ENCODE data around the gene UBQLN1.

UBQLN1 gene

GRCh38 chr9:83652433-83652832, 55.3 kb downstream of the UBQLN1 start:
- Histone ChIP-seq H3K36me3 (ENCODE audit: control insufficient read depth, insufficient read depth, low read length) (peaks cover 3% of the 10 kb centered on the region), H2BK120ac (ENCODE audit: low read depth, low read length) (no peak overlapping the region), H3K79me1 (ENCODE audit: low read length) (peaks cover 2% of the 10 kb centered on the region)

GRCh38 chr9:83651558-83651957, 56.2 kb downstream of the UBQLN1 start:
- H2BK5ac ChIP-seq (ENCODE audit: low read length), result no peak overlapping the region
- H3K27me3 ChIP-seq (ENCODE audit: insufficient read depth, low read length, poor library complexity), result no peaks in the 10 kb centered on the region
- no peak overlapping the region for H4K5ac ChIP-seq (ENCODE audit: low read length)
- DNase-seq, result no peak
- no peak overlapping the region for H3K4ac ChIP-seq (ENCODE audit: low read depth, low read length)
- no peak overlapping the region for H2BK15ac ChIP-seq (replicated peaks; ENCODE audit: low read depth)
- no peak overlapping the region for H2BK120ac ChIP-seq (ENCODE audit: low read depth, low read length)
- no peak overlapping the region for H3K9ac ChIP-seq (ENCODE audit: low read length)
- no peak overlapping the region for H3K4me3 ChIP-seq (ENCODE audit: low read length)
- H3K23ac ChIP-seq (ENCODE audit: low read length), result no peak overlapping the region
- H3K36me3 ChIP-seq (ENCODE audit: control insufficient read depth, insufficient read depth, low read length), result peaks cover 3% of the 10 kb centered on the region
- peaks cover 2% of the 10 kb centered on the region for H3K79me1 ChIP-seq (ENCODE audit: low read length)
- no peaks in the 10 kb centered on the region for H3K79me2 ChIP-seq (ENCODE audit: control insufficient read depth, insufficient read depth, low read length)
- H3K18ac ChIP-seq (ENCODE audit: low read length), result no peak overlapping the region
- no peaks in the 10 kb centered on the region for H3K4me1 ChIP-seq (ENCODE audit: control insufficient read depth, low read depth, low read length)
- H3K4me2 ChIP-seq (ENCODE audit: low read length), result no peak overlapping the region
- no peak overlapping the region for H2AK5ac ChIP-seq (ENCODE audit: low read length)
- WGBS (ENCODE audit: extremely low coverage, insufficient coverage, low lambda C conversion rate), result no CpG with 5 or more reads among the region's 2 CpGs
- H4K8ac ChIP-seq (ENCODE audit: low read depth, low read length), result no peak overlapping the region
- H3K56ac ChIP-seq (ENCODE audit: low read length), result no peak overlapping the region
- no peak overlapping the region for H3K27ac ChIP-seq (ENCODE audit: low read depth, low read length)

More at GRCh38 chr9:83652433-83652832, 55.3 kb downstream of the UBQLN1 start:
- DNase-seq, result no peak
- no peaks in the 10 kb centered on the region for H3K79me2 ChIP-seq (ENCODE audit: control insufficient read depth, insufficient read depth, low read length)
- no peak overlapping the region for H3K27ac ChIP-seq (ENCODE audit: low read depth, low read length)
- H4K5ac ChIP-seq (ENCODE audit: low read length), result no peak overlapping the region
- H4K8ac ChIP-seq (ENCODE audit: low read depth, low read length), result no peak overlapping the region
- H3K23ac ChIP-seq (ENCODE audit: low read length), result no peak overlapping the region
- H2BK15ac ChIP-seq (replicated peaks; ENCODE audit: low read depth), result no peak overlapping the region
- H3K27me3 ChIP-seq (ENCODE audit: insufficient read depth, low read length, poor library complexity), result no peaks in the 10 kb centered on the region
- no peak overlapping the region for H2BK5ac ChIP-seq (ENCODE audit: low read length)
- no peak overlapping the region for H2AK5ac ChIP-seq (ENCODE audit: low read length)
- WGBS (ENCODE audit: extremely low coverage, insufficient coverage, low lambda C conversion rate), result no CpG with 5 or more reads among the region's 1 CpG
- H3K4me1 ChIP-seq (ENCODE audit: control insufficient read depth, low read depth, low read length), result no peaks in the 10 kb centered on the region
- H3K9ac ChIP-seq (ENCODE audit: low read length), result no peak overlapping the region
- no peak overlapping the region for H3K4me2 ChIP-seq (ENCODE audit: low read length)
- H3K18ac ChIP-seq (ENCODE audit: low read length), result no peak overlapping the region
- no peak overlapping the region for H3K56ac ChIP-seq (ENCODE audit: low read length)
- no peak overlapping the region for H3K4ac ChIP-seq (ENCODE audit: low read depth, low read length)
- no peak overlapping the region for H3K4me3 ChIP-seq (ENCODE audit: low read length)

DNA sequence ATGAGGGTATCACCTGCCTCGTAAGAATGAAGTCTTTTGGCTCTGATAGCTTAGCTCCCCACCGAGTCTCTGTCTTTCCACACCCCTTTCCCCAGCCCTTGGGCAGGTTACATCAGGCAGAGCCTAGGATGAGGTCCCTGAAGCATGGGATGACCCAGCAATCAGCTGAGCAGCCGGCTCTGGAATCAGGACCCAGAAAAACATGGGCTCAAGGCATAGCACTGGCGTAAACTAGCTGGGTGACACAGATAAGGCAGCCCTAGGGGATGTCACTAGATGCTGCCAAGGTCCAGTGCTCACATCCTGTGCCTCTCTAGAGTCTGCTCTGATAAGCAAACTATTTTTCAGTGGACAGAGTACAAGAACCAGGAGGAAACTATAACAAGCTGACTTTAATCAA, 58.2 kb downstream of the UBQLN1 start:
- no peaks in the 10 kb centered on the region for H3K27me3 ChIP-seq (ENCODE audit: insufficient read depth, low read length, poor library complexity)
- H3K79me1 ChIP-seq (ENCODE audit: low read length), result no peaks in the 10 kb centered on the region
- no peaks in the 10 kb centered on the region for H3K79me2 ChIP-seq (ENCODE audit: control insufficient read depth, insufficient read depth, low read length)
- no peak overlapping the region for H3K4me2 ChIP-seq (ENCODE audit: low read length)
- WGBS (ENCODE audit: extremely low coverage, insufficient coverage, low lambda C conversion rate), result no CpG with 5 or more reads among the region's 4 CpGs
- no peak overlapping the region for H3K4me3 ChIP-seq (ENCODE audit: low read length)
- H2BK120ac ChIP-seq (ENCODE audit: low read depth, low read length), result no peak overlapping the region
- H3K36me3 ChIP-seq (ENCODE audit: control insufficient read depth, insufficient read depth, low read length), result no peaks in the 10 kb centered on the region
- no peak overlapping the region for H3K18ac ChIP-seq (ENCODE audit: low read length)
- H3K23ac ChIP-seq (ENCODE audit: low read length), result no peak overlapping the region
- no peak overlapping the region for H2BK15ac ChIP-seq (replicated peaks; ENCODE audit: low read depth)
- H3K56ac ChIP-seq (ENCODE audit: low read length), result no peak overlapping the region
- no peak overlapping the region for H2BK5ac ChIP-seq (ENCODE audit: low read length)
- H4K8ac ChIP-seq (ENCODE audit: low read depth, low read length), result no peak overlapping the region
- no peak overlapping the region for H3K9ac ChIP-seq (ENCODE audit: low read length)
- H4K5ac ChIP-seq (ENCODE audit: low read length), result no peak overlapping the region
- H3K4ac ChIP-seq (ENCODE audit: low read depth, low read length), result no peak overlapping the region
- H2AK5ac ChIP-seq (ENCODE audit: low read length), result no peak overlapping the region
- no peaks in the 10 kb centered on the region for H3K4me1 ChIP-seq (ENCODE audit: control insufficient read depth, low read depth, low read length)
- DNase-seq, result peak; percentile 62
- no peak overlapping the region for H3K27ac ChIP-seq (ENCODE audit: low read depth, low read length)

GRCh38 chr9:83649080-83649479, 58.7 kb downstream of the UBQLN1 start:
- H3K4ac ChIP-seq (ENCODE audit: low read depth, low read length), result no peak overlapping the region
- H3K4me3 ChIP-seq (ENCODE audit: low read length), result no peak overlapping the region
- no peak overlapping the region for H2BK15ac ChIP-seq (replicated peaks; ENCODE audit: low read depth)
- H3K79me1 ChIP-seq (ENCODE audit: low read length), result no peaks in the 10 kb centered on the region
- no peak overlapping the region for H2BK5ac ChIP-seq (ENCODE audit: low read length)
- DNase-seq, result peak; percentile 81
- no CpG with 5 or more reads among the region's 8 CpGs for WGBS (ENCODE audit: extremely low coverage, insufficient coverage, low lambda C conversion rate)
- no peaks in the 10 kb centered on the region for H3K79me2 ChIP-seq (ENCODE audit: control insufficient read depth, insufficient read depth, low read length)
- H3K4me2 ChIP-seq (ENCODE audit: low read length), result no peak overlapping the region
- no peak overlapping the region for H4K5ac ChIP-seq (ENCODE audit: low read length)
- H3K23ac ChIP-seq (ENCODE audit: low read length), result no peak overlapping the region
- no peak overlapping the region for H3K18ac ChIP-seq (ENCODE audit: low read length)
- H3K27me3 ChIP-seq (ENCODE audit: insufficient read depth, low read length, poor library complexity), result no peaks in the 10 kb centered on the region
- H3K9ac ChIP-seq (ENCODE audit: low read length), result no peak overlapping the region
- no peak overlapping the region for H3K27ac ChIP-seq (ENCODE audit: low read depth, low read length)
- no peak overlapping the region for H2BK120ac ChIP-seq (ENCODE audit: low read depth, low read length)
- no peaks in the 10 kb centered on the region for H3K36me3 ChIP-seq (ENCODE audit: control insufficient read depth, insufficient read depth, low read length)
- no peak overlapping the region for H3K56ac ChIP-seq (ENCODE audit: low read length)
- H2AK5ac ChIP-seq (ENCODE audit: low read length), result no peak overlapping the region
- no peak overlapping the region for H4K8ac ChIP-seq (ENCODE audit: low read depth, low read length)
- no peaks in the 10 kb centered on the region for H3K4me1 ChIP-seq (ENCODE audit: control insufficient read depth, low read depth, low read length)

- no peak overlapping the region for H3K18ac ChIP-seq (ENCODE audit: low read length)
- H3K79me1 ChIP-seq (ENCODE audit: low read length), result no peaks in the 10 kb centered on the region
- H3K4me1 ChIP-seq (ENCODE audit: control insufficient read depth, low read depth, low read length), result no peaks in the 10 kb centered on the region
- H3K27me3 ChIP-seq (ENCODE audit: insufficient read depth, low read length, poor library complexity), result no peaks in the 10 kb centered on the region
- H3K56ac ChIP-seq (ENCODE audit: low read length), result no peak overlapping the region
- no peak overlapping the region for H4K8ac ChIP-seq (ENCODE audit: low read depth, low read length)
- H2AK5ac ChIP-seq (ENCODE audit: low read length), result no peak overlapping the region
- no peak overlapping the region for H2BK120ac ChIP-seq (ENCODE audit: low read depth, low read length)
- H3K79me2 ChIP-seq (ENCODE audit: control insufficient read depth, insufficient read depth, low read length), result no peaks in the 10 kb centered on the region
- H3K4me2 ChIP-seq (ENCODE audit: low read length), result no peak overlapping the region
- H3K9ac ChIP-seq (ENCODE audit: low read length), result no peak overlapping the region
- no CpG with 5 or more reads among the region's 8 CpGs for WGBS (ENCODE audit: extremely low coverage, insufficient coverage, low lambda C conversion rate)
- no peaks in the 10 kb centered on the region for H3K36me3 ChIP-seq (ENCODE audit: control insufficient read depth, insufficient read depth, low read length)
- no peak overlapping the region for H2BK5ac ChIP-seq (ENCODE audit: low read length)
- H3K27ac ChIP-seq (ENCODE audit: low read depth, low read length), result no peak overlapping the region
- H4K5ac ChIP-seq (ENCODE audit: low read length), result no peak overlapping the region
- H3K4ac ChIP-seq (ENCODE audit: low read depth, low read length), result no peak overlapping the region
- peak; percentile 69 for DNase-seq
- no peak overlapping the region for H3K23ac ChIP-seq (ENCODE audit: low read length)
- H2BK15ac ChIP-seq (replicated peaks; ENCODE audit: low read depth), result no peak overlapping the region
- H3K4me3 ChIP-seq (ENCODE audit: low read length), result no peak overlapping the region
Measured at GRCh38 chr9:83646500-83647239, 61.1 kb downstream of the UBQLN1 start.

DNA sequence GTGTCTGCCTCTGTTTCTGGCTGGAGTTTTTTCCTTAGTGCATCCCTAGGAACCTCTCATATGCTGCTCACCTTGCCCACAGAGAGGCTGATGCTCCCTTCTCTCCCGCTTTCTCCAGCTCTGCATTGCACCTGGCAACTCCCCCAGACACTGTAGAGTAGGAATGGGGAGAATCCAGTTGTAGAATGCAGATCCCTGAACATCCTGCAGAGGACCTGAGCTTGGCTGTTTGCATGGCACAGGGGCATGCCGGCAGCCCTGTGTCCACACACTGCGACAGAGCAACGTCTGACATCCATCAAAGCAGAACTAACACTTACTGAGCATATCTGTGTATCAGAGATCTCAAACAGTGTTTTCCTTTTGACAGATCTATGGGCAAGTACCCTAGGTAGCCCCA, 65.0 kb downstream of the UBQLN1 start:
- Histone ChIP-seq H3K4ac (ENCODE audit: low read depth, low read length) (no peak overlapping the region), H3K79me1 (ENCODE audit: low read length) (no peaks in the 10 kb centered on the region), H4K8ac (ENCODE audit: low read depth, low read length) (no peak overlapping the region), H3K4me2 (ENCODE audit: low read length) (no peak overlapping the region), H3K18ac (ENCODE audit: low read length) (no peak overlapping the region), H3K79me2 (ENCODE audit: control insufficient read depth, insufficient read depth, low read length) (no peaks in the 10 kb centered on the region), H2BK15ac (replicated peaks; ENCODE audit: low read depth) (no peak overlapping the region), H2BK5ac (ENCODE audit: low read length) (no peak overlapping the region), H3K9ac (ENCODE audit: low read length) (no peak overlapping the region), H4K5ac (ENCODE audit: low read length) (no peak overlapping the region), H3K56ac (ENCODE audit: low read length) (no peak overlapping the region), H3K36me3 (ENCODE audit: control insufficient read depth, insufficient read depth, low read length) (no peaks in the 10 kb centered on the region), H2AK5ac (ENCODE audit: low read length) (no peak overlapping the region), H2BK120ac (ENCODE audit: low read depth, low read length) (no peak overlapping the region), H3K27me3 (ENCODE audit: insufficient read depth, low read length, poor library complexity) (no peaks in the 10 kb centered on the region), H3K4me3 (ENCODE audit: low read length) (no peak overlapping the region), H3K27ac (ENCODE audit: low read depth, low read length) (no peak overlapping the region), H3K4me1 (ENCODE audit: control insufficient read depth, low read depth, low read length) (no peaks in the 10 kb centered on the region), H3K23ac (ENCODE audit: low read length) (no peak overlapping the region)
- DNase-seq, result no peak
- no CpG with 5 or more reads among the region's 4 CpGs for WGBS (ENCODE audit: extremely low coverage, insufficient coverage, low lambda C conversion rate)

All from mesendoderm (in vitro differentiated cells).